Stimulated activated CD8-positive, alpha-beta memory T cell treated with anti-CD3 and anti-CD28 coated beads, Interleukin-4, amount 100 ng/mL, for 48 hours (primary cell): ENCODE measurements around the gene SPTBN2.
"Not testable (repeated sequence)": the region's sequence is repeated elsewhere in the genome, so short reads cannot be mapped to it uniquely, and the experiment has no call there.

Experiments
- DNase-seq: peaks from one replicate; pipeline ENCODE4 v3.0.0-alpha.2; 2020

The SPTBN2 gene

DNA sequence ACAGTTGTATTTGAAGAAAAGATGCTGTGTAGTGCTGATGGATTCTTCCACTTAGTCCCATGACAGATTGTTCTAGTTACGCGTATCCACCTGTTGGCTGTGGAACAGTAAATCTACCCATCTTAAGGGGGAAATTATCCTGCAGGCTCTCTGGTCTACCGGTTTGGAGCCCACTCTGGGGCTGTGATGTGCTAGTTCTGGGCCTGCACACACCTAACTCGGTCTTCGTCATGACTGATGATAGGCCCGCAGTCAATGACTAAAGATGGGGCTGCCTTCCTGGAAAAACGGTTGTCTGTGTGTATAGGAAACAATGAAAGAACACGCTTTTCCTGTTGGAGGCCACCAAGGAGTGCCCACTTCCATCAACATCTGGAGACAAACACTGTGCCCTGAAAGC is 45.1 kb downstream of the SPTBN2 start:
- no peak for DNase-seq

DNA sequence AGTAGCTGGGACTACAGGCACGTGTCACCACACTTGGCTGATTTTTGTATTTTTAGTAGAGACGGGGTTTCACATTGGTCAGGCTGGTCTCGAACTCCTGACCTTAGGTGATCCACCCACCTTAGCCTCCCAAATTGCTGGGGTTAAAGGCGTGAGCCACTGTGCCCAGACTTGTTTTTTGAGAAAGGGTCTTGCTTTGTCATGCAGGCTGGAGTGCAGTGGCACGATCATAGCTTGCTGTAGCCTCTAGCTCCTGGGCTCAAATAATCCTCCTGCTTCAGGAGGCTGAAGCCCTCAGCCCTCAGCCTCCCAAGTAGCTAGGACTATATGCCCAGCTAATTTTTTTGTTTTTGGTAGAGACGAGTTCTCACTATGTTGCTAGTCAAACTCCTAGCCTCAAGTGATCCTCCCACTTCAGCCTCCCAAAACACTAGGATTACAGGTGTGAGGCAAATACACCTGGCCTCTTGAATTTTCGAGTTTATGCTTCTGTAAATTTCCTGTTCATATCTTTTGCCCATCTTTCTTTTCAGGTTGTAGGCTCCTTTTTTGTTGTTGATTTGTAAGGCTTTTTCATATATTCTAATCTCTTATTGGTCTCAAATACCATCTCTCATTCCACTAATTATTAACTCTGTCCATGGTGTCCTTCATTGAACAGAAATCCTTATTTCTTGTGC is 47.9 kb downstream of the SPTBN2 start:
- no peak for DNase-seq

DNA sequence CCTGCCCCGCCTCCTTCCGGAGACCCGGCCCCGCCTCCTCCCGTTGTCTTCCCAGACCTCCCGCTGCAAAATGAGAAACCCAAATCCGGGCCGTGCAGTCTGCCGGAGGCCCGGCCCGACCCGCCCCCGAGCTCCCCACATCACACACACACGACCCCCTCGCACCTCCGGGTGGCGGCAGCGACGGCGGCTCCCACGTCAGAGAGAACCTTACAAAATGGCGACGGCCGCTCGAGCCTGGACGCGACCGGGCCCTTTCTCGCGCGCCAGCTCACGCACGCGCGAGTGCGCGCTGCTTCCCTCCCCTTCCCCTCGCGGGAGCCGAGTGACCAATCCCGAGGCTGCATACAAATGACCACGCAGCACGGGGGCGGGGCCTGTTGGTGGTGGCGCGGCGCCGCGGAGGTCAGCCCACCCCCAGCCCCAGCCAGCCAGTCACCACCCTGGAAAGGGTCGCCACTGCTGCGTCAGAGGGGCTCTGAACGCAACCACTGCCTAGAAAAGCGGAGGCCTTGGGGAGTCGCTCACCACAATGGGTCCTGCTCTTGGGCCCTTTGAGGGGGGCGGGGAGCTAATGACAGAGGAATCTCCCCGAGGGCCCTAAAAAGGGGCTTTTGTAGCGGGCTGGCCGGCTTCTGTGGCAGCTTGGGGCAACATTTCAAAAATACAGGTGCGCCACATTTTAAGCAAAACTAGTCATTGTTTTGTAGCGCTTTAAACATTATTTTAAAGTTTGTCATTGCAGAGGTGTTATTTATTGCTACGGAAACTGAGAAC is 51.2 kb downstream of the SPTBN2 start, which contains the start of gene RBM4B:
Gene RBM4B, minus strand, starts transcription at position 289 of the 777 bp plus-strand sequence. CDS start 808 bp downstream, outside the sequence.
- peak; percentile 99 for DNase-seq

GRCh38 chr11:66676931-66677598 is 52.0 kb downstream of the SPTBN2 start:
- DNase-seq: no peak

DNA sequence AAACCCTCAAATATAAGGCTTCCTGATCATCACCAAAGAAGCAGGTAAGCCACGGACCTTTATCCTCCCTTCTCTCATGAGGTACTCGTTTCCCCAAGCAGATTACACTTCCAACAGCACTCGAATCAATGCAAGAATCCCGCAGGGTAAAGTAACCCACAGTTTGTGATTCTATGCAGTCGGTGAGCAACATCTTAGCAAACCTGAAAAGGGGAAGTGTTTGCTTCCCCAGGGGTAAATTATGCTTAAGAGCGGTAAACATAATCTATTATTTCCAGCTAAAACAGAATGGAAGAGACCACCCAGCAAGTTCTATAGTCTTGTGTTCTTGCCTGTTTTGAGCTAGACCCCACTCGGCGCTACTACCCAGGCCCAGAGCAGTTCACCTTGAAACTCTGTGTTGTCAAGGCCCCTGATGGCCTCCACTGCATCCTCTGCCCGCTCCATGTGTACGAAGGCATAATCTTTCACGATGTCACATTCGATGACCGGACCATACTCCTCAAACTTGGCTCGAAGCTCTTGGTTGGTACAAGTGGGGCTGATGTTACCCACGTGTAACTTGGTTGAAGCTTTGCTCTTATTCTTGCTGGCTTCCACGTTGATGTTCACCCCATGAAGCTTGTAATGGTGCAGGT is 52.6 kb downstream of the SPTBN2 start:
- DNase-seq: no peak

GRCh38 chr11:66674964-66675602 is 53.9 kb downstream of the SPTBN2 start:
- no peak for DNase-seq

DNA sequence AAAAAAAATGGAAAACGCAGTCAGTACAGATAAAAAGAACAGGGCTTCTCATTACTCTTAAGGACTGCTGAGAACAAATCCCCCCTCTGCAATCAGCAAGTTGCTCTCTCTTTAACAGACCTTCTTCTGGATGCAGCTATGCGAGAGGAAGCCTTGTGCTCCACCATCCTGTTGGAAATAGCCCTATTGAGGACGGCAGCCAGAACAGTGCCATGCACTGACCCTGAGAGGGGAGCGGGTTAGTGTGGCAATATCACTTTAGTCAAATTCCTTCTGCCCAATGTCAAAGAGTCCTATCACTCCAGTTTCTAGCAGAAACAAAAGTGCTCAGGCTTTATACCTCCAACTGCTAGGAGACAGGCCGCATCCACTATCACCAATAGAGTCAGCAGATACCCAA is 58.2 kb downstream of the SPTBN2 start:
- no peak for DNase-seq

- DNase-seq: no peak
Observed at GRCh38 chr11:66665369-66665768, 63.6 kb downstream of the SPTBN2 start.

DNA sequence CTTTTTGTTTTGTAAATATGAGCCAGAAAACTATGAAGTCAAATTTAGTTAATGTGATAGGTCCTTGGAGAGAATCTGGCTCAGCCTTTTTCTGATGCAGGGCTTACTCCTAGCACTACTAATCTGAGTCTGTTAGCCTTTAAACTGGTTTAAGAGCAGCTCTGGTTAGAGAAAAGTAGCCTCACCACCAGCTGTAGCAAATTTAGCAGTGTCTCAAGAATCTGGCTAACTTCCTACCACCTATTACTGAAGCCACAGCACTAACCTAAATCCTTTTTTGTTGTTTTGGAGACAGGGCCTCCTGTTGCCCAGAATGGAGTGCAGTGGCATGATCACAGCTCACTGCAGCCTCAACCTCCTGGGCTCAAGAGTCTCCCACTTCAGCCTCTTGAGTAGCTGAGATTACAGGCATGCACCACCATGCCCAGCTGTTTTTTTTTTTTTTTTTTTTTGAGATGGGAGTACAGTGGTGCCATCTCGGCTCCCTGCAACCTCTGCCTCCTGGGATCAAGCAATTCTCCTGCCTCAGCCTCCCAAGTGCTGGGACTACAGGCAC is 65.2 kb downstream of the SPTBN2 start:
- DNase-seq: no peak

GRCh38 chr11:66659763-66660162 is 69.3 kb downstream of the SPTBN2 start:
- no peak for DNase-seq

- DNase-seq: peak; percentile 26
Observed at GRCh38 chr11:66653123-66653522, 75.9 kb downstream of the SPTBN2 start.

DNA sequence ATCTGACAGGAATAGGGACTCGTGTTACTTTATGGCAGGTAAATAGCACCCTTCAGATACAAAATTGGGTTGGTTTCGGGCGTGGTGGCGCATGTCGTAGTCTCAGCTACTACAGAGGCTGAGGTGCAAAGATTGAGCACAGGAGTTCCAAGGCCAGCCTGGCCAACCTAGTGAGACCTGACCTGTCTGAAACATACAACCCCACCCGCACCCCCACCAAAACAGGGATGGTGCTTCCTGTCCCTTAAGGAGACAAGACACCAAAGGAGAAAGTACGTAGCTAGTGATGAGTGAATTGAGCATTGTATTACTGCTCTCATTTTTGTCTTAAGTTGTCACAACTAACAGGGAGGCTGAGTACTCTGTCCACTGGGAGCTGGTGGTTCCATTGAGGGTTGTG is 76.4 kb downstream of the SPTBN2 start:
- DNase-seq: peak; percentile 27

- DNase-seq: peak; percentile 18
Observed at GRCh38 chr11:66651016-66651415, 78.0 kb downstream of the SPTBN2 start.

- DNase-seq: no peak
Observed at GRCh38 chr11:66649903-66650302, 79.1 kb downstream of the SPTBN2 start.

DNA sequence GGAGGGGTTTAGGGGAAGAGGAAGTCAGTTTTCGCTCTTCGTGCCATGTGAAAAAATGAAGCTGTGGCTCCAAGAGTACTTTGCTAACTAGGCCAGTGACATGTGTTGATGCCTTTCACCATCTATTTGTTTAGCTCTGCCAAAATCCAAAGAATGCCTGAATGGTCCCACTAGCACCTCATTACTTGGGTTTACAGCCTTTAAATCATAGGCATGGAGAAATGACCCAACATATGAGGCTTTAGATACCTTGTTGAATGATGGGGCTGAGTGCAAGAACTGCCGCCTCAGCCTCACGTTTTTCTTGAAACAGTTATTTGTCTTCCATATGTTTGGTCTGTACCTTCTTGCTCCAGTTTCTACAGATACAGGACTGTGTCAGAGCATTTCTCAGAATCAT is 82.2 kb downstream of the SPTBN2 start:
- no peak for DNase-seq

DNA sequence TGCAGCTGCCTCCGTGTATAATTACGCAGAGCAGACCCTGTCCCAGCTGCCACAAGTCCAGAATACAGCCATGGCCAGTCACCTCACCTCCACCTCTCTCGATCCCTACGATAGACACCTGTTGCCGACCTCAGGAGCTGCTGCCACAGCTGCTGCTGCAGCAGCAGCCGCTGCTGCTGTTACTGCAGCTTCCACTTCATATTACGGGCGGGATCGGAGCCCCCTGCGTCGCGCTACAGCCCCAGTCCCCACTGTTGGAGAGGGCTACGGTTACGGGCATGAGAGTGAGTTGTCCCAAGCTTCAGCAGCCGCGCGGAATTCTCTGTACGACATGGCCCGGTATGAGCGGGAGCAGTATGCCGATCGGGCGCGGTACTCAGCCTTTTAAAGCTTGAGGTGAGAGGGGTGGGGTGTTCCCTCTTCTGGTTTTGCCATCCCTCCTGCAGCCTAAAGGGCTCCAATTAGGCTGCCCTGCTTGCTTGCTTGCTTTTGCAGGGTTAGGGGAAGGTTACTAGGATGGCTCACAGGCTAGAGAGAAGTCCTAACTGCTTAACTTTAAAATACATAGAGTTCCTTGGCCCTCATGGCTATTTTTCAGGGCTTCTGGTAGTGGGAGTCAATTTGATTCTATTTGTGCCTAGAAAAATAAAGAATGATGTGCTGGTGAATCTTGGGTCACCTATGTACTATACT is 85.1 kb downstream of the SPTBN2 start:
- no peak for DNase-seq

GRCh38 chr11:66641834-66642233 is 87.2 kb downstream of the SPTBN2 start:
- no peak for DNase-seq

DNA sequence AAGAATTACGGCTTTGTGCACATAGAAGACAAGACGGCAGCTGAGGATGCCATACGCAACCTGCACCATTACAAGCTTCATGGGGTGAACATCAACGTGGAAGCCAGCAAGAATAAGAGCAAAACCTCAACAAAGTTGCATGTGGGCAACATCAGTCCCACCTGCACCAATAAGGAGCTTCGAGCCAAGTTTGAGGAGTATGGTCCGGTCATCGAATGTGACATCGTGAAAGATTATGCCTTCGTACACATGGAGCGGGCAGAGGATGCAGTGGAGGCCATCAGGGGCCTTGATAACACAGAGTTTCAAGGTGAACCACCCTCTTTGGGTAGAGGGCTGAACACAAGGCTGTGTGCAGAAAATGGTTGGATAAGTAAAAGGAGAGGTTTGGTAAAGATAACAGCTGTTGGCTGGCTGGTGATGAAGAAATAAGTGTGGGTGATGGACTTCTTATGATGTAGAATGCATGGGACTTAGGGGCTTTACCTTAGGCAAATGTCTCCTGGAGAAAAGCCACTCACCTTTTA is 89.1 kb downstream of the SPTBN2 start:
- not testable (repeated sequence) for DNase-seq

- DNase-seq: no peak
Observed at GRCh38 chr11:66639066-66639813, 89.8 kb downstream of the SPTBN2 start.

GRCh38 chr11:66638177-66639065 is 90.6 kb downstream of the SPTBN2 start, which contains the start of gene RBM4:
RBM4 (plus strand) TSS chr11:66638703; CDS start chr11:66639712, 1,009 bp downstream.
- peak; percentile 95 for DNase-seq
